Measurements from ENCODE around the gene GPR6. TPM values are rescaled to one million over a fixed set of nuclear protein-coding genes. Genes with fewer than 3 reads are reported as not detected.

GPR6 gene
- polyA plus RNA-seq, 5 donors: not detected

DNA sequence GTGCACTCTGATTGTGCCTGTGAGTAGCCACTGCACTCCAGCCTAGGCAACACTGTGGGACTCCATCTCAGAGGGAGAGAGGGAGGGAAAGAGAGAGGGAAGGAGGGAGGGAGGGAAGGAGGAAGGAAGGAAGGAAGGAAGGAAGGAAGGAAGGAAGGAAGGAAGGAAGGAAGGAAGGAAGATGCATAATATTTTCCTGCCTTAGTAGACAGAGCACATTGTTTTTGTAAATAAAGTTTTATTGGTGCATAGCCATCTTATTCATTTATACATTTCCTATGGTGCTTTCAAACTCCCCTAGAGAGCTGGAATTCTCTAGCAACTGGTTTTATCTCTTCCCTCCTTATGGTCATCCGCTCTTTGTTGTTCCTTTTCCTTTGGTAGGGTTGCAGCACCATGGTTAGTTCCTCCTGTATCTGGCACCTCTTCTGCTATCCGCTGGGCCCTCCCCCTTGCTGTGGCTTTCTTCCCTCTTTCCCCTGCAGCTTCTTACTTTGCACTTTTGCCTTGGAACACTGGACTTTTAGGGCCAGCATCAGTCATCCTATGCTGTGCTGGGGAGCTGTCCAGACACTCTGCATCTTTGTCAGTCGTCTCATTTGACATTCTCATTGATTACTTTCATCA is 20.2 kb downstream of the GPR6 start:
- DNase-seq: no peak

DNA sequence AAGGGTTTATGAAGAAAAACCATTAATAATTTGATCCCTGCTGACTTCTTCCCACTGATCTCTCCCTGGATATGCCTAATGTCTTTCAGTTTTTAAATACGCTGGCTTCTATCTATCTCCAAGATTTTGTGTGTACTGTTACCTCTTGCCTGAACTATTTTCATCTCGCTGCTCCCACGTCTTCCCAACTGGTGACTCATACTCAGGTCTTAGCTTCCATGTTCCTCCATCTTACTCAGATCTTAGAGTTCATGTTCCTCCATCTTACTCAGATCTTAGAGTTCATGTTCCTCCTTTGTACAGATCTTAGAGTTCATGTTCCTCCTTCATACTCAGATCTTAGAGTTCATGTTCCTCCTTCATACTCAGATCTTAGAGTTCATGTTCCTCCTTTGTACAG is 21.6 kb downstream of the GPR6 start:
- no peak for DNase-seq

- DNase-seq: no peak
Measured at GRCh38 chr6:110002676-110003075, 24.6 kb downstream of the GPR6 start.

- DNase-seq: no peak
Measured at GRCh38 chr6:110013386-110013785, 35.3 kb downstream of the GPR6 start.

DNA sequence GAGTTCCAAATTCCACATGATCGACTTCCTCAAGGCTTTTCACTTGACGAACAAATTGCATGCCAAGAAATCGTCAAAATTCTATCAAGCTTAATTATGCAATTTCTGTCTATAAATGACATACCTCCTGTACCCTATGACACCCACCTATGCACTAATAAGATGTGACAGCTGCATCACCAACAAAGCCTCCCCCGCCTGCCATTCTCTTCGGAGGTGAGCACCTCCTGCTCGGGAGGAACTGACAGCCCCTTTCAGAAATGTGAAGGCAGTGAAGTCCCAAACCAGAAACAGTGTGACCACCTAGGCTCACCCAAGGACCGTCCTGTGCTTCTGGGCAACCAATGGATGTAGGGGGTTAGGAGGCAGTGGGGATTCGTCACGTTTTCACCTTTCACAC is 37.1 kb downstream of the GPR6 start:
- no peak for DNase-seq

DNA sequence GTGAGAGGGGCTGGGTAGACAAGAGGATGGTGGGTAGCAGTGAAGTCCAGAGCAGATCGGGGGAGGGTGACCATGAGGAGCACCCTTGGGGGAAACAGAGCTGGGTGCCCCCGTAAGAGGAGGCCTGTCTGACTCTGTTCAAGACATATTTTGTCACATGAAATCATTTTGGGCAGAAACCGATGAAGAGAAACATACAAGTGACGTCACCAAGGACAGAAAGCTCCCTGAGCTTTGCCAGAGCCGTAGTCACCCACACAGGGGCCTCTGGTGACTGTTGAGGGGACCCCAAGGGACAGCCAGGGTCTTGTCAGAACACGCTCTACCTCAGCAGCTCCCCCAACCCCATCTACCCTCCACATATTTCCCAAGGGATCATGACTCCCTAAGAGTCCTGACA is 39.2 kb downstream of the GPR6 start:
- no peak for DNase-seq

DNA sequence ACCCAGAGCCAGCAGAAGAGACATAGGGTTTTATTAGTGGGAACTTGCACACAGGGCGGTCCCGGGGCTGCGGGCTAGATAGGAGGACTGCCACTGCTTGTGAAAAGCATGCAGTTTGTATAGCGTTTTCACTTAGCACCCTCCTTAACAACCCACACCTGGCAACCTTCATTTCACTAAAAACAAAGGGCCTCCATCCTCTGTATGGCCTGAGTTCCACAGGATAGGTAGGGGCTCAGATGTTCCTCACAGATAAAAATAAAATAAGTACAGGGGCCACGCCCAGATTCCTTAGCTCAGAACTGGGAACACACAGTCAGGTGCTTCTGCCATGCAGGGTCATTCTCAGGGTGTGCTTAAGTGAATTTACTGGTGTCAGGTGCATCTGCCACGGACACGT is 39.8 kb downstream of the GPR6 start:
- no peak for DNase-seq

DNA sequence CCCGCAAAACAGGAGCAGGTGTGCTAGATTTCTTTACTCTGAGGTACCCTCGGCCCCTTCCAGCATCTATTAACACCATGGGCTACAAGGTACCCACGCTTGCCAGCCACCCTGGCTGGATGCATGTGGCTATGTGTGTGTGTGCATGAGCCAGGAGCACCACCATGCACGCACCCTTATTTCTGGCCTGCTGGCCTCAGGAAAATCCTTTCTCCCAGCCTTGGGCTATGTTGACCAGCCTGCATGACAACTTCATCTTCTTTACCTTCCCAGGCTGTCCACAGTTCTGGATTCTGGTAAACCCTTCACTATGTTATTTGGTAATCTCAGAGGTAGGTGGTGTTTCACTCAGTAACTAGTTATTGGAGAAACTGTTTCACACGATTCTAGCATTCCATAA is 40.4 kb downstream of the GPR6 start:
- no peak for DNase-seq

- DNase-seq: no peak
Measured at GRCh38 chr6:110020888-110021287, 42.8 kb downstream of the GPR6 start.

- DNase-seq: no peak
Measured at GRCh38 chr6:110029144-110029543, 51.0 kb downstream of the GPR6 start.

Other genes starting within 250 kb of the GPR6 start
- gene WASF1, start 201.4 kb downstream of the GPR6 start, polyA plus RNA-seq (ENCODE audit: insufficient read depth in 1 of 5, insufficient read length in 5 of 5, low replicate concordance in 1 of 5): 10 to 100 TPM; 15.7 to 24.6 (median 22.8) TPM
- gene CDC40, start 202.1 kb downstream of the GPR6 start, polyA plus RNA-seq (ENCODE audit: insufficient read depth in 1 of 5, insufficient read length in 5 of 5, low replicate concordance in 1 of 5): 10 to 100 TPM; 22.7 to 34.4 (median 32.4) TPM

Data from right lung (tissue), 5 donors.